IMR-90 (cell line): ENCODE measurements around the gene IGF2R. TPM values are rescaled to one million over a fixed set of nuclear protein-coding genes. Genes with fewer than 3 reads are reported as not detected.

Experiments
- ATAC-seq: fragments of 200-7000 bp; cut with Tn5 transposase; 2 replicates; pipeline ENCODE4 v1.9.1; 2020; ENCODE audit warnings: low read depth, mild to moderate bottlenecking, moderate library complexity
- BruUV-seq: library from RNA; stranded (reverse); fragments of 400-500 nt; replicated peaks from 2 replicates; lab custom pipeline; 2021; lab: Mats Ljungman, UMichigan
- CTCF ChIA-PET: fragments of 300-600 bp; formaldehyde crosslinking; extraction: SDS; loops from one replicate; lab custom pipeline; 2021; ENCODE audit warnings: antibody characterized with exemption; lab: Yijun Ruan, JAX
- POLR2A ChIA-PET: fragments of 300-600 bp; sonication (Branson Sonifier 250); formaldehyde crosslinking; loops from one replicate; lab custom pipeline; 2022; ENCODE audit warnings: antibody characterized with exemption; ENCODE audit not compliant: unreplicated experiment; lab: Charles Lee
- DNase-seq: peaks from one replicate; pipeline ENCODE4 v3.0.0; 2013
- H2AFZ ChIP-seq: replicated peaks from 2 replicates; pipeline ENCODE3; 2013; ENCODE audit warnings: low read length, mild to moderate bottlenecking; ENCODE audit not compliant: poor library complexity
- H2AK5ac ChIP-seq: 2 replicates; pipeline ENCODE4 v1.6.1; 2013; ENCODE audit warnings: low read depth, low read length, inconsistent platforms
- H2AK9ac ChIP-seq: replicated peaks from 2 replicates; pipeline ENCODE3; 2013; ENCODE audit warnings: mild to moderate bottlenecking, low read depth, low read length, moderate library complexity; ENCODE audit not compliant: poor library complexity
- H2BK120ac ChIP-seq: 2 replicates; pipeline ENCODE4 v1.6.1; 2013; ENCODE audit warnings: low read depth, low read length, inconsistent platforms
- H2BK15ac ChIP-seq: 3 replicates; pipeline ENCODE4 v1.6.1; 2013; ENCODE audit warnings: low read depth, low read length, inconsistent platforms
- H2BK20ac ChIP-seq: 2 replicates; pipeline ENCODE4 v1.6.1; 2013; ENCODE audit warnings: low read depth, mild to moderate bottlenecking, inconsistent platforms, low read length, moderate library complexity
- H2BK5ac ChIP-seq: 2 replicates; pipeline ENCODE4 v1.6.1; 2013; ENCODE audit warnings: mild to moderate bottlenecking, low read depth, low read length, inconsistent platforms; ENCODE audit not compliant: poor library complexity, severe bottlenecking
- H3K14ac ChIP-seq: replicated peaks from 2 replicates; pipeline ENCODE4 v1.6.1; 2013; ENCODE audit warnings: low read depth, low read length, inconsistent platforms
- H3K18ac ChIP-seq: 2 replicates; pipeline ENCODE4 v1.6.1; 2013; ENCODE audit warnings: low read depth, low read length, control low read depth
- H3K23ac ChIP-seq: 2 replicates; pipeline ENCODE4 v1.6.1; 2013; ENCODE audit warnings: low read depth, low read length, inconsistent platforms
- H3K27ac ChIP-seq: 2 replicates; pipeline ENCODE4 v1.5.1; 2013; ENCODE audit warnings: mild to moderate bottlenecking, control low read depth, low read length; ENCODE audit not compliant: insufficient read depth
- H3K27me3 ChIP-seq: 2 replicates; pipeline ENCODE4 v1.6.1; 2013; ENCODE audit warnings: low read length; ENCODE audit not compliant: control insufficient read depth, insufficient read depth
- H3K36me3 ChIP-seq: 2 replicates; pipeline ENCODE4 v1.6.1; 2013; ENCODE audit warnings: low read length, mixed read lengths; ENCODE audit not compliant: control insufficient read depth, insufficient read depth
- H3K4ac ChIP-seq: 2 replicates; pipeline ENCODE4 v1.6.1; 2013; ENCODE audit warnings: low read depth, low read length, inconsistent platforms
- H3K4me1 ChIP-seq: 2 replicates; pipeline ENCODE4 v1.6.1; 2013; ENCODE audit warnings: low read length, mixed read lengths; ENCODE audit not compliant: control insufficient read depth, insufficient read depth
- H3K4me2 ChIP-seq: 2 replicates; pipeline ENCODE4 v1.6.1; 2013; ENCODE audit warnings: low read depth, mild to moderate bottlenecking, control low read depth, low read length, moderate library complexity
- H3K4me3 ChIP-seq: 2 replicates; pipeline ENCODE4 v1.5.1; 2013; ENCODE audit warnings: low read depth, mild to moderate bottlenecking, control low read depth, low read length, moderate library complexity; ENCODE audit not compliant: insufficient read depth
- H3K56ac ChIP-seq: 2 replicates; pipeline ENCODE4 v1.6.1; 2013; ENCODE audit warnings: low read length, inconsistent platforms; ENCODE audit not compliant: insufficient read depth; ENCODE audit errors: extremely low read depth
- H3K79me1 ChIP-seq, 2 experiments: 2 replicates each; pipeline ENCODE4 v1.6.1; 2013; ENCODE audit warnings: low read length in 2 of 2, inconsistent platforms in 1 of 2, low read depth in 1 of 2
- H3K9ac ChIP-seq: 2 replicates; pipeline ENCODE4 v1.6.1; 2013; ENCODE audit warnings: low read depth, low read length, control low read depth
- H3K9me1 ChIP-seq: 2 replicates; pipeline ENCODE4 v1.6.1; 2013; ENCODE audit warnings: low read length, inconsistent platforms; ENCODE audit not compliant: insufficient read depth
- H3K9me3 ChIP-seq: 2 replicates; pipeline ENCODE4 v1.6.1; 2013; ENCODE audit warnings: low read length; ENCODE audit not compliant: control insufficient read depth, insufficient read depth
- H4K20me1 ChIP-seq: 2 replicates; pipeline ENCODE4 v1.6.1; 2013; ENCODE audit warnings: low read length, inconsistent platforms; ENCODE audit not compliant: insufficient read depth
- H4K5ac ChIP-seq: 2 replicates; pipeline ENCODE4 v1.6.1; 2013; ENCODE audit warnings: mild to moderate bottlenecking, low read depth, low read length, control low read depth
- H4K8ac ChIP-seq, 2 experiments: 2 replicates each; pipeline ENCODE4 v1.6.1; 2013; ENCODE audit warnings: low read depth in 2 of 2, low read length in 2 of 2, control low read depth in 1 of 2, inconsistent platforms in 1 of 2
- H4K91ac ChIP-seq: 2 replicates; pipeline ENCODE4 v1.6.1; 2013; ENCODE audit warnings: low read depth, low read length, inconsistent platforms; ENCODE audit not compliant: insufficient read depth
- BHLHE40 ChIP-seq: fragments of 150-350 bp; IDR thresholded peaks from 2 replicates; pipeline ENCODE4 v1.6.1; 2016; ENCODE audit warnings: mild to moderate bottlenecking, low read depth, low read length
- MAFK ChIP-seq: IDR thresholded peaks from 2 replicates; pipeline ENCODE4 v1.6.1; 2012; ENCODE audit warnings: low read depth, low read length, improper control_type of control experiment
- MAZ ChIP-seq: IDR thresholded peaks from 2 replicates; pipeline ENCODE4 v1.6.1; 2012; ENCODE audit warnings: low read depth, mild to moderate bottlenecking, low read length, improper control_type of control experiment, moderate library complexity, borderline replicate concordance
- MXI1 ChIP-seq: IDR thresholded peaks from 2 replicates; pipeline ENCODE4 v1.6.1; 2012; ENCODE audit warnings: low read depth, mild to moderate bottlenecking, low read length, moderate library complexity, borderline replicate concordance
- POLR2A ChIP-seq: IDR thresholded peaks from 2 replicates; pipeline ENCODE4 v1.6.1; 2012; ENCODE audit warnings: mild to moderate bottlenecking, low read depth, low read length
- RAD21 ChIP-seq: IDR thresholded peaks from 2 replicates; pipeline ENCODE4 v1.6.1; 2012; ENCODE audit warnings: low read length, improper control_type of control experiment
- RCOR1 ChIP-seq: IDR thresholded peaks from 2 replicates; pipeline ENCODE4 v1.6.1; 2012; ENCODE audit warnings: mild to moderate bottlenecking, low read length, improper control_type of control experiment; ENCODE audit not compliant: insufficient replicate concordance
- RFX5 ChIP-seq: IDR thresholded peaks from 2 replicates; pipeline ENCODE4 v1.8.0; 2012; ENCODE audit warnings: low read depth, mild to moderate bottlenecking, low read length, moderate library complexity
- SMC3 ChIP-seq: fragments of 150-350 bp; IDR thresholded peaks from 2 replicates; pipeline ENCODE4 v1.6.1; 2016; ENCODE audit warnings: low read depth, mild to moderate bottlenecking, antibody characterized with exemption, low read length, moderate library complexity
- USF2 ChIP-seq: fragments of 150-350 bp; IDR thresholded peaks from 2 replicates; pipeline ENCODE4 v1.6.1; 2017; ENCODE audit warnings: mild to moderate bottlenecking, antibody characterized with exemption, low read length, low read depth
- WGBS, 2 experiments: methylation state at CpG; one replicate each; pipeline versions ENCODE4 v1.1.5 to v1.1.7; 2013; ENCODE audit warnings: missing lambda C conversion rate in 2 of 2; ENCODE audit not compliant: insufficient read length in 1 of 2; ENCODE audit errors: extremely low coverage in 2 of 2; 5-methylcytosine and 5-hydroxymethylcytosine counted together
- dilution Hi-C: fragments of 300-500 bp; cut with HindIII; formaldehyde crosslinking; loops from one replicate; pipeline ENCODE4 v1.14.3; 2018; ENCODE audit warnings: low sequenced_read_pairs; ENCODE audit not compliant: unreplicated experiment
- in situ Hi-C: fragments of 300-500 bp; cut with MboI; formaldehyde crosslinking; loops from 3 replicates; pipeline ENCODE4 v1.14.3; 2019; ENCODE audit warnings: low sequenced_read_pairs, inconsistent platforms, mixed read lengths
- intact Hi-C: fragments of 100-400 bp; cut with micrococcal nuclease; formaldehyde crosslinking; loops from 2 replicates; pipeline ENCODE4 v1.10.0; 2022
- polyA plus RNA-seq, 3 experiments: library from polyadenylated mRNA; depleted of rRNA; stranded (reverse); fragments of >200 nt; gene quantifications; 2 replicates each; pipeline ENCODE4 v1.2.3, GENCODE V29; 2012; ENCODE audit warnings: low replicate concordance in 1 of 3
- total RNA-seq: library from RNA; depleted of rRNA; stranded (reverse); fragments of >200 nt; gene quantifications from 2 replicates; pipeline ENCODE4 v1.2.3, GENCODE V29; 2012

The IGF2R gene
- total and polyA plus RNA-seq, 2 of the 4 experiments (the other 2 are of a cell fraction): 33.2 to 41.4 TPM

GRCh38 chr6:160054913-160055312 is 86.0 kb downstream of the IGF2R start:
- H4K8ac ChIP-seq: no peak overlapping the region
- H3K23ac ChIP-seq: no peak overlapping the region
- no peak overlapping the region for H2BK5ac ChIP-seq
- H3K18ac ChIP-seq: no peak overlapping the region
- H2AFZ ChIP-seq: no peak overlapping the region
- no peak overlapping the region for H2BK15ac ChIP-seq
- H3K4me3 ChIP-seq: no peak overlapping the region
- peaks cover 67% of the 10 kb centered on the region for H3K36me3 ChIP-seq
- 100% methylated on average over 4 of the region's 7 CpGs; no CpG with 5 or more reads in 1 of the 2 experiments for WGBS, 2 experiments
- ChIA-PET CTCF (no interaction called here), POLR2A (no interaction called here)
- dilution Hi-C loops (no loop called here), in situ Hi-C loops (no loop called here), intact Hi-C loops (no loop called here)
- no peak overlapping the region for H2BK120ac ChIP-seq
- H3K27ac ChIP-seq: no peak overlapping the region
- H2AK5ac ChIP-seq: no peak overlapping the region
- H3K27me3 ChIP-seq: no peaks in the 10 kb centered on the region
- H2BK20ac ChIP-seq: no peak overlapping the region
- H3K79me1 ChIP-seq: no peaks in the 10 kb centered on the region; a peak in 3 of 4 replicates
- no peak overlapping the region for H3K4me2 ChIP-seq
- H3K4ac ChIP-seq: no peak overlapping the region
- H3K9ac ChIP-seq: no peak overlapping the region
- TF ChIP-seq RCOR1 (no peak), MAFK (no peak), USF2 (no peak), POLR2A (no peak), SMC3 (no peak), MXI1 (no peak), RFX5 (no peak), BHLHE40 (no peak), MAZ (no peak), RAD21 (no peak)
- H3K9me3 ChIP-seq: no peaks in the 10 kb centered on the region
- no TSS peak for BruUV-seq
- H3K56ac ChIP-seq: no peak overlapping the region
- no peaks in the 10 kb centered on the region for H4K20me1 ChIP-seq
- DNase-seq (no peak), ATAC-seq (no peak)
- H2AK9ac ChIP-seq: no peak overlapping the region
- no peak overlapping the region for H3K14ac ChIP-seq
- no peak overlapping the region for H4K5ac ChIP-seq
- H4K91ac ChIP-seq: no peak overlapping the region
- H3K4me1 ChIP-seq: no peaks in the 10 kb centered on the region; the same call in 1 of the 2 replicates
- peaks cover 5% of the 10 kb centered on the region; the same call in 1 of the 2 replicates for H3K9me1 ChIP-seq
